PC-3 (cell line): Measurements from ENCODE around the gene KDM4C.

Experiments
- EZH2 ChIP-seq: fragments of 300-600 bp; sonication (generic); IDR thresholded peaks from one replicate; pipeline ENCODE4 v1.6.1; 2017; ENCODE audit warnings: antibody characterized with exemption, mild to moderate bottlenecking, low read length; ENCODE audit not compliant: unreplicated experiment
- EZH2phosphoT487 ChIP-seq: fragments of 300-600 bp; sonication (generic); IDR thresholded peaks from 2 replicates; pipeline ENCODE4 v1.6.1; 2018; ENCODE audit warnings: mild to moderate bottlenecking, antibody characterized with exemption, low read length, borderline replicate concordance
- TF ChIP-seq, protein P1 (sequence below): fragments of 300-600 bp; sonication (generic); conservative IDR thresholded peaks from 2 replicates; pipeline ENCODE4 v1.5.1; 2017; ENCODE audit warnings: antibody characterized with exemption, low read depth, mild to moderate bottlenecking, low read length

DNA sequence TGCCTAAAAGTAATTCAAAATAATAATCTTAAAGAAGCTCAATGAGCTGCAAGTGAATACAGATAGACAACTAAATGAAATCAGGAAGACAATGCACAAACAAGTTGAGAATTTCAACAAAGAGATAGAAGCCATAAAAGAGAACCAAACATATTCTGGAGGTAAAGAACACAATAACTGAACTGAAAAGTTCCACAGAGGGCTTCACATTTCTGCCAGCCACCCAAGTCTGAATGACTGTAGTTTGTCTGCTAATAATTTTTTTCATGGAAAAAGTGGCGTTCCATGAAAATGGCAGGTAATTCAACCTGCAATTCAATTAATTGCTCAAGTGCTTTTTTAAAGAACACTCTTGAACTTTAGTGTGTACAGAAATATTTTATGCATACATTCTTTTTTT lies 251.3 kb downstream of the KDM4C start:
- TF ChIP-seq, protein P1, sequence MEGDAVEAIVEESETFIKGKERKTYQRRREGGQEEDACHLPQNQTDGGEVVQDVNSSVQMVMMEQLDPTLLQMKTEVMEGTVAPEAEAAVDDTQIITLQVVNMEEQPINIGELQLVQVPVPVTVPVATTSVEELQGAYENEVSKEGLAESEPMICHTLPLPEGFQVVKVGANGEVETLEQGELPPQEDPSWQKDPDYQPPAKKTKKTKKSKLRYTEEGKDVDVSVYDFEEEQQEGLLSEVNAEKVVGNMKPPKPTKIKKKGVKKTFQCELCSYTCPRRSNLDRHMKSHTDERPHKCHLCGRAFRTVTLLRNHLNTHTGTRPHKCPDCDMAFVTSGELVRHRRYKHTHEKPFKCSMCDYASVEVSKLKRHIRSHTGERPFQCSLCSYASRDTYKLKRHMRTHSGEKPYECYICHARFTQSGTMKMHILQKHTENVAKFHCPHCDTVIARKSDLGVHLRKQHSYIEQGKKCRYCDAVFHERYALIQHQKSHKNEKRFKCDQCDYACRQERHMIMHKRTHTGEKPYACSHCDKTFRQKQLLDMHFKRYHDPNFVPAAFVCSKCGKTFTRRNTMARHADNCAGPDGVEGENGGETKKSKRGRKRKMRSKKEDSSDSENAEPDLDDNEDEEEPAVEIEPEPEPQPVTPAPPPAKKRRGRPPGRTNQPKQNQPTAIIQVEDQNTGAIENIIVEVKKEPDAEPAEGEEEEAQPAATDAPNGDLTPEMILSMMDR, result no peak
- TF ChIP-seq EZH2 (no peak), EZH2phosphoT487 (no peak)
